Measurements from ENCODE around the gene EBLN1.

EBLN1 gene

DNA sequence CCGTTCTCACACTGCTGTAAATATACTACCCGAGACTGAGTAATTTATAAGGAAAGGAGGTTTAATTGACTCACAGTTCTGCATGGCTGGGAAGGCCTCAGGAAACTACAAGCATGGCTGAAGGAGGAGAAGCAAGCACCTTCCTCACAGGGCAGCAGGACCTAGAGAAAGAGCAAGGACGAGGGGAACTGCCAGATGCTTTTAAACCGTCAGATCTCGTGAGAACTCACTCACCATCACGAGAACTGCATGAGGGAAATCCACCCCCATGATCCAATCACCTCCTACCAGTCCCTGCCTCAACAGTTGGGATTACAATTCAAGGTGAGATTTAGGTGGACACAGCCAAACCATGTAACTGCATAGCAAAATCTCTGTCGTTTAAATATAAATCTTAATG lies at the start of gene EBLN1:
EBLN1 (minus strand) TSS at position 174 of the 400 bp plus-strand sequence. CDS start 8,032 bp downstream, outside the sequence.
- no peak for FAIRE-seq

GRCh38 chr10:22265839-22266537 lies 48.2 kb upstream of the EBLN1 start:
- FAIRE-seq: no peak

DNA sequence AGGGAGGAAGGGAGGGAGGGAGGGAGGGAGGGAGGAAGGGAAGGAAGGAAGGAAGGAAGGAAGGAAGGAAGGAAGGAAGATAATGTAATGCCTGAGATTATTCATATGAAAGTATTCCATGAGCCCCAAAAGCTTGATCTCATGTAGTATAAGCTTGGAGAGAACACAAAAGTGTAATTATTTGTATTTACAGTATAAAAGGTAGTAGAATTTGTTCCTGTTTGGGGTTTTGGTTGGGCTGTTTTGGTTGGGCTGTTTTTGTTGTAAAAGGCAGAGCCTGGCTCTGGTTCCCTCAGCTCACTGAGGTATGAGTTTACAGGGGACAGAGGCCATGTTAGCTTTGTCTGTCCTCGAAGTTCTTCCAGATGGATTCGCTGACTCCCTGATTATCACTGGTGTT lies 45.3 kb upstream of the EBLN1 start:
- no peak for FAIRE-seq

- FAIRE-seq: no peak
Measured at GRCh38 chr10:22259280-22259679, 41.5 kb upstream of the EBLN1 start.

GRCh38 chr10:22258471-22258870 lies 40.7 kb upstream of the EBLN1 start:
- no peak for FAIRE-seq

DNA sequence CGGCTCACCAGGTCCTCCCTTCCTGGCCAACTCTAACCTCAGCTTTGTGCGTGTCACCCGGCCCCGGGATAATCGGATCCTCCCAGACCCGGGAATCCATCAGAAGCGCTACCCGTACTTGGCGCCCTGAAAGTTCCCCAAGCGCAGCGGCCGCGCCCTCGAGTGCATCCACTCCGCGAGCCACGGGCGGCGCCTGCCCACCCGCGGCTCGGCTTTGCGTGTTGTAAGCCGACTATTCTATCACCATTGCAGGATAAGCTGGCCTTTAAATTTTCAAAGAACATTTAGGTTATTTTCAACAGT lies 35.7 kb upstream of the EBLN1 start:
- no peak for FAIRE-seq

DNA sequence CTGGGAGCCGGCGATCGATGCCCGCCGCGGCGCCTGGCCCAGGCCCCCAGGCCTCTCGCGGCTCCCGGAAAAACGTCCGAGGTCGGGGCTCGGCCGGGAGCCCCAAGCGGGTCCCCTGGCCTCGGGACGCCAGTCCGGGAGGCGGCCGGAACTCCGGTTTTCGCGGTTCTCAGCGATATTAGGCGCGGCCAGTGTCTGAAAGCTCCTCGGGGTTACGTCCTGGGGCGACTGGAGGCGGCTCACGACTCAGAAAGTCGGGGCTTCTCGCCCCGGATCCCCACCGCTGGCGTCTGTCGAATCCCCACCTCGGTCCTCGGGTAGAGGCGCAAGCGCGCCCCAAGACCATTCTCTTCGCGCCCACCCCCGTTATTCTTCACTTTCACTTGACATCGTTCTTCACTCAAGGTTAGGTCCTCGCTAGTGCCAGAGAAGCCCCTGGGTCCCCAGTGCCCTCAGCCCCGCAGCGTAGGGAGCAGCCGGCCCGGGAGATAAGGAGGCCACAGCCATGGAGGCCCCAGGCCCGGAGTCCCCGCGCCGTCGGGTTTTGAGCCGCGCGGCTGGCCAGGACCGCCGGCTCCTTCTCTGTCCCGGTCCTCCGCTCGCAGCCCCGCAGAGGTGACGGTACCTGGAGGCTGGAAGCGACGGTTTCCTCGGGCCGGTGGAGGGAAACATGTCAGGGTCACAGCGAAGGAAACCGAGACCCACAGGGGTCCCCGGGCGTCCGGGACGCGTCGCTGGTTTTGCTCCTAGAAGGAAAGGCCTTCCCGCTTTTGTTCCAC lies 35.2 kb upstream of the EBLN1 start:
- no peak for FAIRE-seq

- no peak for FAIRE-seq
Measured at GRCh38 chr10:22252224-22252800, 34.5 kb upstream of the EBLN1 start.

DNA sequence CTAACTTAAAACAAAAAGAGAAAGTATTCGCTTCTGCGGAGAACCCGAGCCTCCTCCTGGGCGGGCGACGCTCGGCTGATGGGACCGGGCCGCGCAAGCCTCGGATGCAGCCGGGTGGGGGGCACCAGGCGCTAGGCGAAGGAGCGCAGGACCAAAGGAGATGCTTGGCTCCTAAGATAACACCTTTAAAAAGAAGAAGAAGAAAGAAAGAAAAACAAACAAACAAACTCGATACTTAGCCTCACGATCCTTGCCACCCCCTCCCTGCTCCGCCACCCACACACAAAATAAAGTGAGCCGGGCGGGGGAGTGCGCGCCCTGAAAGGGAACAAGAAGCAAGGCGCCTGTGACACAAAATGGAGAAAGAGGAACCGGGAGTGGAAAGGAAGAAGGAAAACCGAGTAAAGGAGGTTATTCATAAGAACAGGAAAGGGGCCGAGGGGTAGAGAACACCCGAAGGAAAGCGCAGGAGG lies 34.0 kb upstream of the EBLN1 start:
- no peak for FAIRE-seq

GRCh38 chr10:22250897-22251660 lies 33.3 kb upstream of the EBLN1 start:
- FAIRE-seq: no peak

- FAIRE-seq: no peak
Measured at GRCh38 chr10:22247636-22248035, 29.8 kb upstream of the EBLN1 start.

DNA sequence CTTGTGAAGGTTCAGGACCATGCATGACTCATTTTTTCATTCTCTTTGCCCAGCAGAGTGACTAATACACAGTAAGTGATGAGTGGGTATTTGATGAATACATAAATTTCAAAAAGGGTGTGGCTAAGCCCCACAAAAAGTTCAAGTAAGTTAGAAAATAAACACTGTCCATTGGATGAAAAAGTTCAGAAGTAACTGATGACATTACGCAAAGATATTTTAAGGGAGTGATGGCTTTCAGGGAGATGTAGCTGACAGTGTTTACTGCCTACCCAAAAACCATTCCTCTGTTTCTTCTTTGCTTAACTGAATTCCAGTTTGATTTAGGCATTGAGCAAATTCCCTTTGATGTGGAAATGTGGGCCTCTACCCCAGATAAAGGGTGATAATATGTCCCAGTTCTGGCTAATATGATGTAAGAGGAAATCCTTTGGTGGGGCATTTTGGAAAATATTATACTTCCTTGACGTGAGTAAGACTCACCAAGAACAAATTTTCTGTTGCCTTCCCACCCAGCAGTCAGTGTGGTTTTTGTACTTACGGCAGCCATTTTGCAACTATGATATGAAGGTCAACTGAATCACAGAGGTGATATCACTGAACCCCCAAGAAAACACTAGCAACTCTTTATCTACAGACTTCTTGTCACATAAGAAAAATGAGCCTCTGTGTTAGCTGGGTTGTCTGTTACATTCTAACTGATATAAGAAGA lies 29.0 kb upstream of the EBLN1 start:
- FAIRE-seq: no peak

DNA sequence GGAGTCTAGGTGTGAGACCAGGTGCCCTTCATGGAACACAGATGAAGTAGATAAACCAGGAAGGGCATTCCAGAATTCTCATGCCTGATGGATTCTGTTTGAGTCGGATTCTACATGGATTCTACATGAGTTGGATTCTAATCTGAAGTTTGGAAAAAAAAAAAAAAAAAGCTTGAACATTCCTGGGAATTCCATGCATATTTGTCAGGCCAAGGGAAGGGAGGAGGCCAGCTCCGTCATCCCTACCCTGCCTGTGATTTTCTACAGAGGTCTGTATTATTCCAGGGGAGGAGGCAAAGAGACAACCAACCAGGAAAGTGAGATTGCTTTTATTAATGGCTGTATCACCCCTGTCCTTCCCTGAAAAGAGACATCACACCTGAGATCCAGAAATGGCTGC lies 27.8 kb upstream of the EBLN1 start:
- FAIRE-seq: no peak

- FAIRE-seq: no peak
Measured at GRCh38 chr10:22244855-22245254, 27.0 kb upstream of the EBLN1 start.

- FAIRE-seq: no peak
Measured at GRCh38 chr10:22244001-22244400, 26.2 kb upstream of the EBLN1 start.

GRCh38 chr10:22243321-22243720 lies 25.5 kb upstream of the EBLN1 start:
- no peak for FAIRE-seq

- no peak for FAIRE-seq
Measured at GRCh38 chr10:22231260-22231659, 13.4 kb upstream of the EBLN1 start.

GRCh38 chr10:22230158-22230833 lies 12.5 kb upstream of the EBLN1 start:
- FAIRE-seq: no peak

GRCh38 chr10:22229802-22230157 lies 12.0 kb upstream of the EBLN1 start:
- FAIRE-seq: no peak

- no peak for FAIRE-seq
Measured at GRCh38 chr10:22228943-22229801, 11.4 kb upstream of the EBLN1 start.
